Small intestine (tissue), 7 donors: ENCODE measurements around the gene KLHL4. TPM values are rescaled to one million over a fixed set of nuclear protein-coding genes. Genes with fewer than 3 reads are reported as not detected.

Experiments used
- DNase-seq, 2 donors: peaks; one replicate each; pipeline versions ENCODE4 v3.0.0 to v3.0.0-alpha.2; 2013
- FAIRE-seq: peaks from 2 replicates; lab custom pipeline; 2012; peaks lifted over from hg19 to GRCh38; lab: Jason Lieb, UNC
- H3K27ac ChIP-seq, 3 donors: one replicate each; pipeline ENCODE4 v1.5.1; 2013; ENCODE audit warnings: low read length in 2 of 3, mild to moderate bottlenecking in 2 of 3, control low read depth in 1 of 3, inconsistent platforms in 1 of 3, low read depth in 1 of 3, moderate library complexity in 1 of 3
- H3K27me3 ChIP-seq, 3 donors: one replicate each; pipeline ENCODE4 v1.6.1; 2013; ENCODE audit warnings: low read length in 3 of 3, inconsistent platforms in 1 of 3; ENCODE audit not compliant: control insufficient read depth in 3 of 3, insufficient read depth in 3 of 3
- H3K36me3 ChIP-seq, 3 donors: one replicate each; pipeline ENCODE4 v1.6.1; 2013; ENCODE audit warnings: low read length in 3 of 3, inconsistent platforms in 1 of 3, low read depth in 1 of 3, mild to moderate bottlenecking in 1 of 3, moderate library complexity in 1 of 3; ENCODE audit not compliant: control insufficient read depth in 3 of 3, insufficient read depth in 2 of 3
- H3K4me1 ChIP-seq, 3 donors: one replicate each; pipeline ENCODE4 v1.6.1; 2013; ENCODE audit warnings: low read length in 2 of 3, inconsistent platforms in 1 of 3, low read depth in 1 of 3, mild to moderate bottlenecking in 1 of 3, moderate library complexity in 1 of 3; ENCODE audit not compliant: control insufficient read depth in 3 of 3, insufficient read depth in 2 of 3
- H3K4me3 ChIP-seq, 3 donors: one replicate each; pipeline ENCODE4 v1.5.1; 2013; ENCODE audit warnings: low read length in 3 of 3, control low read depth in 1 of 3, inconsistent platforms in 1 of 3, low read depth in 1 of 3, mild to moderate bottlenecking in 1 of 3, moderate library complexity in 1 of 3
- H3K9me3 ChIP-seq, 2 donors: one replicate each; pipeline ENCODE4 v1.6.1; 2013; ENCODE audit warnings: low read depth in 1 of 2, low read length in 1 of 2; ENCODE audit not compliant: control insufficient read depth in 2 of 2, insufficient read depth in 1 of 2
- WGBS, 3 donors: extraction: QIAGEN DNeasy Blood & Tissue Kit; methylation state at CpG; one replicate each; pipeline ENCODE4 v1.1.7; 2013; 5-methylcytosine and 5-hydroxymethylcytosine counted together
- polyA plus RNA-seq, 4 donors: library from polyadenylated mRNA; stranded (reverse) in 3 of 4; unstranded in 1 of 4; fragments of 200-250 nt in 3 of 4; fragments of 120-200 nt in 1 of 4; gene quantifications; one replicate each; pipeline versions ENCODE4 v1.2.1 to v1.2.3, GENCODE V29; 2013
- donor health status: healthy with polysubstance abuse.
- donor health status: control.
- donor health status: control.
- donor health status: Bipolar disorder and iron deficiency.
- donor health status: healthy.

KLHL4 gene
- polyA plus RNA-seq, 4 donors = 0.54 to 1.3 (median 0.61) TPM; not detected in 1

- Histone ChIP-seq H3K4me1 (no peaks in the 10 kb centered on the region), H3K27ac (no peak overlapping the region), H3K36me3 (no peaks in the 10 kb centered on the region), H3K9me3 (no peaks in the 10 kb centered on the region), H3K4me3 (no peak overlapping the region), H3K27me3 (no peaks in the 10 kb centered on the region)
- no peak for DNase-seq
- 73 to 89% (median 88%) methylated on average over 2 of the region's 2 CpGs for WGBS, 3 donors
- FAIRE-seq = no peak
Observed at GRCh38 chrX:87706134-87706533, 188.5 kb downstream of the KLHL4 start.

GRCh38 chrX:87710580-87710979 lies 193.0 kb downstream of the KLHL4 start:
- Histone ChIP-seq H3K4me3 (no peak overlapping the region), H3K4me1 (no peaks in the 10 kb centered on the region), H3K9me3 (no peaks in the 10 kb centered on the region), H3K36me3 (no peaks in the 10 kb centered on the region), H3K27ac (no peak overlapping the region), H3K27me3 (no peaks in the 10 kb centered on the region)
- no peak for FAIRE-seq
- DNase-seq = no peak
- WGBS, 3 donors = 73 to 95% (median 76%) methylated on average over 1 of the region's 1 CpG
